BJ (cell line): ENCODE results near the gene GNG2. TPM values are rescaled to one million over a fixed set of nuclear protein-coding genes. Genes with fewer than 3 reads are reported as not detected.

Experiments used
- CTCF ChIA-PET: fragments of 350-600 bp; formaldehyde crosslinking; extraction: SDS; loops from one replicate; lab custom pipeline; 2021; ENCODE audit warnings: antibody characterized with exemption, inconsistent platforms; lab: Yijun Ruan, JAX
- POLR2A ChIA-PET: fragments of 300-600 bp; sonication (Branson Sonifier 250); formaldehyde crosslinking; extraction: SDS; loops from one replicate; lab custom pipeline; 2021; ENCODE audit warnings: antibody characterized with exemption; lab: Charles Lee
- DNase-seq: peaks from one replicate; pipeline ENCODE4 v3.0.0-alpha.2; 2011; ENCODE audit warnings: low read depth
- H3K27me3 ChIP-seq: 2 replicates; pipeline ENCODE4 v1.6.0; 2011; ENCODE audit warnings: low read length; ENCODE audit not compliant: control insufficient read depth, insufficient read depth
- H3K36me3 ChIP-seq: 2 replicates; pipeline ENCODE4 v1.5.1; 2011; ENCODE audit warnings: low read length; ENCODE audit not compliant: control insufficient read depth, insufficient read depth
- H3K4me3 ChIP-seq: 2 replicates; pipeline ENCODE4 v1.5.1; 2011; ENCODE audit warnings: low read depth, mild to moderate bottlenecking, control low read depth, low read length
- CTCF ChIP-seq: IDR thresholded peaks from 2 replicates; pipeline ENCODE4 v1.5.1; 2011; ENCODE audit warnings: low read depth, mild to moderate bottlenecking, control low read depth, inconsistent platforms, low read length, moderate library complexity; ENCODE audit not compliant: insufficient read depth
- polyA plus RNA-seq: library from polyadenylated mRNA; depleted of rRNA; stranded (reverse); fragments of >200 nt; gene quantifications from 2 replicates; pipeline ENCODE4 v1.2.3, GENCODE V29; 2011

GNG2 gene
- polyA plus RNA-seq, 1 experiment, result 4.5 TPM

- Histone ChIP-seq H3K27me3 (no peaks in the 10 kb centered on the region), H3K4me3 (no peak overlapping the region), H3K36me3 (no peaks in the 10 kb centered on the region)
- DNase-seq, result no peak
- CTCF ChIA-PET, result interaction anchor here (1.1 kb wide), 1 partner anchor 26 kb away, joined by 3 read pairs; no protein-coding TSS in a partner anchor
- TF ChIP-seq CTCF, result no peak
- POLR2A ChIA-PET, result no interaction called here
These were observed 51.8 kb downstream of the GNG2 start for GRCh38 chr14:51912112-51912786.

GRCh38 chr14:51914310-51914709 is 53.9 kb downstream of the GNG2 start:
- TF ChIP-seq CTCF, result no peak
- Histone ChIP-seq H3K4me3 (no peak overlapping the region), H3K36me3 (no peaks in the 10 kb centered on the region), H3K27me3 (no peaks in the 10 kb centered on the region)
- ChIA-PET CTCF (interaction anchor here (0.6 to 1.7 kb wide), 2 partner anchors 10 to 138 kb away, joined by 3 to 4 read pairs; no protein-coding TSS in a partner anchor), POLR2A (no interaction called here)
- no peak for DNase-seq

- ChIA-PET POLR2A (no interaction called here), CTCF (interaction anchor here (0.6 to 1.2 kb wide), 2 partner anchors 42 to 62 kb away, joined by 3 read pairs; no protein-coding TSS in a partner anchor)
- no peaks in the 10 kb centered on the region for H3K27me3 ChIP-seq
- H3K4me3 ChIP-seq, result no peak overlapping the region
- TF ChIP-seq CTCF, result no peak
- no peaks in the 10 kb centered on the region for H3K36me3 ChIP-seq
- no peak for DNase-seq
These were observed 56.8 kb downstream of the GNG2 start for GRCh38 chr14:51917193-51917592.

- DNase-seq, result no peak
- Histone ChIP-seq H3K4me3 (no peak overlapping the region), H3K27me3 (no peaks in the 10 kb centered on the region), H3K36me3 (no peaks in the 10 kb centered on the region)
- POLR2A ChIA-PET, result no interaction called here
- TF ChIP-seq CTCF, result no peak
- CTCF ChIA-PET, result interaction anchor here (1.6 kb wide), 1 partner anchor 13 kb away, joined by 5 read pairs; no protein-coding TSS in a partner anchor
These were observed 60.6 kb downstream of the GNG2 start for GRCh38 chr14:51921026-51921425.

GRCh38 chr14:51922624-51923023 is 62.2 kb downstream of the GNG2 start:
- POLR2A ChIA-PET, result no interaction called here
- no peak overlapping the region for H3K4me3 ChIP-seq

More at GRCh38 chr14:51922624-51923023, 62.2 kb downstream of the GNG2 start:
- no peak for TF ChIP-seq CTCF
- DNase-seq, result no peak
- Histone ChIP-seq H3K36me3 (no peaks in the 10 kb centered on the region), H3K27me3 (no peaks in the 10 kb centered on the region)
- CTCF ChIA-PET, result interaction anchor here (0.7 to 1.7 kb wide), 2 partner anchors 10 to 56 kb away, joined by 3 to 4 read pairs; no protein-coding TSS in a partner anchor
